ENCODE measurements around the gene COG4.
A peak's percentile ranks its signal among the peaks of the same experiment; 100 is the strongest.

The COG4 gene

DNA sequence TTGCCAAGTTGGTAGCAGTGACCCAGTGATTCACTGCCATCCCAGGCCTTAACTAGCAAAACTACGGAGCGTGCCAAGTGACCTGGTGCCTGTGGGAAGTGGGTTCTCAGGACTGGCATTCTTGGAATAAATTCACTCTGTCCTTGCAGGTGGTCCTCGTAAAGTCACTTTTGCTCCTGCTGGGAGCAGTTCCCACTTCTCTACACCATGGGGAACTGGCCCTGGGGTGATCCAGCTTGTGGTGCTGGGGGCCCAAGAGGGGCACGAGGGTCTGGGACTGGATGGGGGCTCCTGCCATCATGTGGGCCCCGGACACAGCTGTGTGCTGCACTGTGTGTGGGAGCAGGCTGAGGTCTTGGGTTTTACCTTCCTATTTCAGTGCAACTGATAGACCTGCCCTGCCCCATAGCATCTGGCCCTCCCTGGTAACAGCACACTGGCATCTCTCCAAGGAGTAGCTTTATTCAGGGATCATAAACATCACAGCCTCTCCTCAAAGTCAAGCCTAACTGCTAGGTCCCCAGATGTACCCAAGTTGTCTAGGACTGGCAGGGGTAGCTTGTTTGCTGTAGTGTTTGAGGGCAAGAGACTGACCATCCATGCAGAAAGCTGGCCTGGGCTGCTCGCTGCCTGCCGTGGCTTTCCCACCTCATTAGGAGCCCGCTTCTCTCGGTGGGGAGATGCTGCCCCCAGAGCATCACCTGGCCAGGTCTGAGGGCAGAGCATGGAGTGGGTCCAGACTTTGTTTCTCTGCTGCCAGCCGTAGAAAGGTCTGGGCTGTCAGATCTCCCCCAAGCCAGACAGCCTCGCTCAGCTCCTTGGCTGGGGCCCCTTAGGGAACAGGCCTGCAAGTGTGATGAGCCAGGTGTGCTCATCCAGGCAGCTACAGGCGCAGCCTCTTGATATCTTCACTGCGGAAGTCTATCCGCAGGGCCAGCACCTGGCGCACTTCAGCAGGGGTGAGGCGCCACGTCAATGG lies 42.9 kb downstream of the COG4 start:
- peak; percentile 23 for DNase-seq (ENCODE audit: low read depth, low spot score)

DNA sequence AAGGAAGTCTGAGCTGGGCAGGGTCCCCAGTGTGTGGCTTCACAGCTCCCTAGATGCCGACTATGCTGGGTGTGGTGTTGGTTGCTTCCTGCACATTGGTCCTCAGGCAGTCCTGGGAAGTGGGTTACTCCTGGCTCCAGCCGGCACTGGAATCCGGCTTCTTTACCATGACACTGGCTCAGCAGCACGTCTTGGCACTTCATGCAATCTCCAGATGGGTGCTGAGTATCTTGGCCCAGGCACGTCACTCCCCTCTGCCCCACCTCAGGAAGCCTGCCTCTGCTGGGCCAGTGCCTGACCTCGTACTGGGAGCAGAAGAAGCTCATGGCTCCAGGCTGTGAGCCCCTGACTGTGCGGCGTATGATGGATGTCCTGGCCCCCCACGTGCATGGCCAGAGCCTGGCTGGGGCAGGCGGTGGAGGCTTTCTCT lies 44.4 kb downstream of the COG4 start:
- DNase-seq (ENCODE audit: low read depth, low spot score): no peak

- no peak for DNase-seq (ENCODE audit: low read depth, low spot score)
These were observed 45.2 kb downstream of the COG4 start for GRCh38 chr16:70478169-70478568.

- DNase-seq (ENCODE audit: low read depth, low spot score): peak; percentile 87
These were observed 46.9 kb downstream of the COG4 start for GRCh38 chr16:70476272-70477020.

DNA sequence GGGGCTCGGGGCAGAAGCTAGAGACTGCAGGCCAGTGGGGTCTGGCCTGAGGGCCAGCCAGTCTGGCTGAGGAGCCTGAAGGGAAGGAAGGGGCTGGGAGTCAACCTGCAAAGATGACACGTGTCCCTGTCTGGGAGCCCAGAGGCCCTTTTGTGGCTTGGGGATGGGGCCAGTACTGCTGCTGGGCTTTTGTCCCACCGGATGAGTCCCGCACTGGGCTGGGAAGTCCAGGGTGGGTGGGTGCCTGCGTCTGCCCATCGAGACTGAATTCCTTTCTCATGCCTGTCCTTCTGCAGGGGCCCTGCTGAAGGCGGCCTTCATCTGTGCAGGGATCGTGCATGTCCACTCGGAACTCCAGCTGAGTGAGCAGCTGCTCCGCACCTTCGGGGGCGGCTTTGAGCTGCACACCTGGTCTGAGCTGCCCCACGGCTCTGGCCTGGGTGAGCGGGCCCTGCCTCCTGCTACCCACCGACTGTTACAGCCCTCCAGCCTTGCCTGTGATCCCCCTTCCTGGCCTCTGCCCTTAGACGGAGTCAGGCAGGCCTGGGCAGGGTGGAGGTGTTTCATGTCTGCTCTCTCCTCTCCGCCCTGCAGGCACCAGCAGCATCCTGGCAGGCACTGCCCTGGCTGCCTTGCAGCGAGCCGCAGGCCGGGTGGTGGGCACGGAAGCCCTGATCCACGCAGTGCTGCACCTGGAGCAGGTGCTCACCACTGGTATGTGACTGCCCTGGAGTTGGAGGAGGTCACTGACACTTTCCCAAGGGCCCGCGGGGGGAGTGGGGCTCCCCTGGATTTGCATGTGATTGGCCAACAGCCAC lies 48.1 kb downstream of the COG4 start:
- no peak for DNase-seq (ENCODE audit: low read depth, low spot score)

GRCh38 chr16:70474320-70475053 lies 48.9 kb downstream of the COG4 start:
- DNase-seq (ENCODE audit: low read depth, low spot score): no peak

GRCh38 chr16:70473446-70474319 lies 49.7 kb downstream of the COG4 start:
- DNase-seq (ENCODE audit: low read depth, low spot score): no peak

DNA sequence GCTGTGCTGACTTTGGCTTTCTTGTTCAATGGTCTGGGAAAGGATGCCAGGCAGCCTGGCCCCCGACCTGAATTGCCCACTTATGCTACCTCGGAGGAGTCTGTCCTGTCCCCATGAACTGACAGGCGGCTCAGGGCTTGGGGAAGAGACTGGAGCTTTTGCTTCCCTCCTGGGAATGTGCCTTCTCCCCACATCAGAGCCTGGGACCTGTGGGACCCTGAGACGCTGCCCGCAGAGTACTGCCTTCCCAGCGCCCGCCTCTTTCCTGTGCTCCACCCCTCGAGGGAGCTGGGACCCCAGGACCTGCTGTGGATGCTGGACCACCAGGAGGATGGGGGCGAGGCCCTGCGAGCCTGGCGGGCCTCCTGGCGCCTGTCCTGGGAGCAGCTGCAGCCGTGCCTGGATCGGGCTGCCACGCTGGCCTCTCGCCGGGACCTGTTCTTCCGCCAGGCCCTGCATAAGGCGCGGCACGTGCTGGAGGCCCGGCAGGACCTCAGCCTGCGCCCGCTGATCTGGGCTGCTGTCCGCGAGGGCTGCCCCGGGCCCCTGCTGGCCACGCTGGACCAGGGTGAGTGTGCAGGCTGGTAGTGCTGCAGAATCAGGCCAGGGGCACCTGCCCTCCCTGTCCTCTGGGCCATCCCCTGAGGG lies 50.4 kb downstream of the COG4 start:
- no peak for DNase-seq (ENCODE audit: low read depth, low spot score)

GRCh38 chr16:70470927-70471341 lies 52.4 kb downstream of the COG4 start:
- peak; percentile 66 for DNase-seq (ENCODE audit: low read depth, low spot score)

- DNase-seq (ENCODE audit: low read depth, low spot score): no peak
These were observed 53.0 kb downstream of the COG4 start for GRCh38 chr16:70470141-70470926.

DNA sequence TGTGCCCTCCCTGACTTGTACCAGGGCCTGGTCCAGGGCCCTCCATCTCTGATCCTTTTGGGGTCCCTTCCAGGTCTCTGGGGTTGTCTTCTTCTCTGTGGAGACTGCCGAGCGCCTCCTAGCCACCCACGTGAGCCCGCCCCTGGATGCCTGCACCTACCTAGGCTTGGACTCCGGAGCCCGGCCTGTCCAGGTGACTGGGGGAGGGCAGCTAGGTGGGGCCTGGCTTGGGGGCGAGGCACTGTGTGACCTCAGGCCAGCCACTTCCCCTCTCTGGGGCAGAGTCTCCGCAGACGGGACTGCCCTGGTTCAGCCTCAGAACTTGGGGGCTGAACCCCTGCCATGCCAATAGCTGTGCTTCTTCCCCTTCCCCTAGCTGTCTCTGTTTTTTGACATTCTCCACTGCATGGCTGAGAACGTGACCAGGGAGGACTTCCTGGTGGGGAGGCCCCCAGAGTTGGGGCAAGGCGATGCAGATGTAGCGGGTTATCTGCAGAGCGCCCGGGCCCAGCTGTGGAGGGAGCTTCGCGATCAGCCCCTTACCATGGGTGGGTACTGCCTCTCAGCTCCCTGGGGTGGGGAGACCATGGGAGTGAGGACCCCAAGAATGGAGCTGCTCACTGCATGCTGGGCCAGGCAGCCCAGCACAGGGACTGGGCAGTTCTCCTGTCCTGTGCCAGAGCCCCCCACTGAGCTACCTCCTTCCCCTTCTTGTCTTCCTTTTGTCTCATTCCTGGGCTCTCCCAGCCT lies 54.4 kb downstream of the COG4 start:
- DNase-seq (ENCODE audit: low read depth, low spot score): no peak

- DNase-seq (ENCODE audit: low read depth, low spot score): no peak
These were observed 55.7 kb downstream of the COG4 start for GRCh38 chr16:70467608-70468007.

- no peak for DNase-seq (ENCODE audit: low read depth, low spot score)
These were observed 56.2 kb downstream of the COG4 start for GRCh38 chr16:70467113-70467512.

DNA sequence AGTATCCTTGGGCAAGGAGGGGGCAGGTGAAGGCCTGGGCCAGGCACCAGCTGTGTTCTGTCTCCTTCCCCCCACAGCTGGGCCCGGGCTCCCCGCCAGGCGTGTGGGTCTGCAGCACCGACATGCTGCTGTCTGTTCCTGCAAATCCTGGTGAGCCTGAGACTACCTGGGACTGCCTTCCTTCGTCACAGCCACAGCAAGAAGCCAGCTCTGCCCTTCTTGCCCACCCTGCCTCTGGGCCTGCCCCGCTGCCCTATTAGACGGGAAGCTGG lies 56.6 kb downstream of the COG4 start:
- no peak for DNase-seq (ENCODE audit: low read depth, low spot score)

DNA sequence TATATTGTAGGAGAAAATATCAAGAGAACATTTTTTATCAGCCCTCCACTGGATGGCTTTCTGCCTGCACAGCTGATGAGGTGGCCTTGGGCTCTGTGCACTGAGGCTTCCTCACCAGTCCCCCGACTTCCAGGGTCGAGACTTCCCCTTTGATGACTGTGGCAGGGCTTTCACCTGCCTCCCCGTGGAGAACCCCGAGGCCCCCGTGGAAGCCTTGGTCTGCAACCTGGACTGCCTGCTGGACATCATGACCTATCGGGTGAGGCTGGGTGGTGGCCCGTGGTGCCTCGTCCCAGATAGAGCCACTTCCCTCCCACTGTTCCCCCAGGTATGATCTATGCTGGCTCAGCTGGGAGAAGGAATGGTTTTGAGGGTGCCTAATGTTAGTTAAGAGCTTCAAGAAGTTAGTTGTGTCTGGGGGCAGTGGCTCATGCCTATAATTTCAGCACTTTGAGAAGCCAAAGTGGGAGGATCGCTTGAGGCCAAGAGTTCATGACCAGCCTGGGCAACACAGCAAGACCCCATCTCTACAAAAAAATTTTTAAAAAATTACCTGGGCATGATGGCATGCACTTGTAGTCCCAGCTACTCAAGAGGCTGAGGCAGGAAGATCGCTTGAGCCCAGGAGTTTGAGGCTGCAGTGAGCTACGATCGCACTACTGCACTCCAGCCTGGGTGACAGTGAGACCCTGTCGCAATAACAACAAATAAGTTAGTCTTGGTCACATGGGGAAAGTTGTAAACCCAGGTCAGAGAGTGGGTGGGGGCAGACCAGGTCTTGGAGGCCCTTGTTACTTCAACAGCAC lies 57.2 kb downstream of the COG4 start:
- no peak for DNase-seq (ENCODE audit: low read depth, low spot score)

DNA sequence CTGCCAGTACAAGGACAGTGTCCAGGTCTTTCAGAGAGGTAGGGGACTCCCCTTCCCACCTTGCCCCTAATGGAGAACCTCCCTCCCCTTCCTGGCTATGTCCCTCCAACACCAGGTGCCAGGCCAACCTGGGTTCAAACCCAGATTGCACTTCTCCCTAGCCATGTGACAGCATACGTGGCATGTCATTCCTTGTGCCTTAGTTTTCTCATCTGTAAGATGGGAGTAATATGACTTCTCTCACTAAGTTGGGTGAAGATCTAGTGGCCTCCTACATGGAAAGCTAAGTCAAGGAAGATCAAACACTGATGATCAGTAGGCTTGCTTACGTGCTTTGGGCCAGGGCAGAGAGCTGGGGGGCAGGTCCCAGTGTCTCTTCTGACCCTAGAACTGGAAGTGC lies 60.1 kb downstream of the COG4 start:
- DNase-seq (ENCODE audit: low read depth, low spot score): no peak

GRCh38 chr16:70460737-70461261 lies 62.6 kb downstream of the COG4 start:
- no peak for DNase-seq (ENCODE audit: low read depth, low spot score)

All from astrocyte of the hippocampus (primary cell).